Measurements from ENCODE around the gene INPP5F. TPM values are rescaled to one million over a fixed set of nuclear protein-coding genes. Genes with fewer than 3 reads are reported as not detected.
"Not testable (repeated sequence)": the region's sequence is repeated elsewhere in the genome, so short reads cannot be mapped to it uniquely, and the experiment has no call there.

INPP5F gene
- total RNA-seq, 1 experiment from 2014 or later = 145 TPM

DNA sequence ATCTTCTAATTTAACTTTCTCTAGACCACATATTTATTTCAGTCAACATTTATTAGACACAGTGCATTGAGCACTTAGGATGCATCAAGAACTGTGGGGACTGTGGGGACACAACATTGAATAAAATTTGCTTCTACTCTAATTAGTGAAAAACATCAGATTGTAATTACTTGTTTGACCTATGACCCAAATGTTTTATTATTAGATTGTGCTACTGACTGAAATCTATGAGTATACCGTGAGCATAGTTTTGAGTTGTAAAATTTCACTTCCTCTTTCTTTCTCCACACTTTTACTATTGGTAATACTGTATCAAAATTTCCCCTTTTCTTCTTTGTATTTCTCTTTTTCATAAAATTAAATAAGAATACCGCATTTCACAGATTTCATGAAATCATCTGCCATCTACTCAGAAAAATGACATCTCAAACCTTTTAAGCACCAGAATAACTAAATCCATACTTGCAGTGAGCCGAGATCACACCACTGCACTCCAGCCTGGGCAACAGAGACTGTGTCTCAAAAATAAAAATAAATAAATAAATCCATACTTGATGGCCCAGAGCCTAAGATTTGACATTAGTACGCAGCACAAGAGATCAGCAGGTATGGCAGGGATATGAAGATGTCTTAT lies 25.4 kb upstream of the INPP5F start:
- no peak for DNase-seq (ENCODE audit: low read depth, low spot score)
- in situ Hi-C loops (cut with HindIII; ENCODE audit: low pct_unique_long_range_greater_than_20kb, low sequenced_read_pairs) = no loop called here

DNA sequence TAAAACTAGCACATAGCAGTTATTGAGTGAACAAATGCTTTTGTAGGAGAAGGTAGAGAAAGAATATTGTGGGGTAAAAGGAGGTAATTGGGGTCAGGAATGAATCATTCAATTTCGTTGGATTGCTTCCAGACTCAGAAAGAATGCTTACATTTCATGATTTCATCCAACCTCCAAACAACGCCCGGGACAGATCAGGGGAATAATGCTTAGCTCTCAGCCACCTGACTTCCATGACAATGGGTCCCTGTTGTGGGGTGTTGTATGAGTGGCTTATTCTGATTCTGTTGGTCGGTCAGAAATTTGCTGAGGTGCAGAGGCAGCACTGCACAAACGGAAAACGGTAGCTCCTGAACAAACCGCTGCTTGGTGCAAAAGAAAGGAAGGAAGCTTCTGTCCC lies 24.0 kb upstream of the INPP5F start:
- DNase-seq (ENCODE audit: low read depth, low spot score) = peak; percentile 97

DNA sequence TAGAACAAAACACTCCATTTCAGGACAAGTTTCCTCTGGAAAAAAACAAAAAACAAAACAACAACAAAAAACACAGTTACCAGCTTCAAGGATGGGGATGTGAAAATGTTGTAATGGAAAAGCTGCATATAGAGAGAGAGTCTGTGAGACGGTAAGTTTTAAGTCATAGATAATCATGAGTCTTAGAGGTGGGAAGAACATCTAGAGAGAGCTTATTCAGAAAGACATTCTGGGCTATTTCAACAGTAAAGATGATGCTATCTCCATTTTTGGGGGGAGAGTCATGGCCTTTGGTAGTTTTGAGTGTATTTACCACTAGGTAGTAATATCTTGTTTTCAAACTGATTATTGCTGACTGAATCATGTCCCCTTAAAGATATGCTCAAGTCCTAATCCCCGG lies 23.3 kb upstream of the INPP5F start:
- DNase-seq (ENCODE audit: low read depth, low spot score) = no peak
- in situ Hi-C loops (cut with HindIII; ENCODE audit: low pct_unique_long_range_greater_than_20kb, low sequenced_read_pairs) = no loop called here

More for the DNA sequence above, 24.0 kb upstream of the INPP5F start:
- in situ Hi-C loops (cut with HindIII; ENCODE audit: low pct_unique_long_range_greater_than_20kb, low sequenced_read_pairs) = no loop called here

DNA sequence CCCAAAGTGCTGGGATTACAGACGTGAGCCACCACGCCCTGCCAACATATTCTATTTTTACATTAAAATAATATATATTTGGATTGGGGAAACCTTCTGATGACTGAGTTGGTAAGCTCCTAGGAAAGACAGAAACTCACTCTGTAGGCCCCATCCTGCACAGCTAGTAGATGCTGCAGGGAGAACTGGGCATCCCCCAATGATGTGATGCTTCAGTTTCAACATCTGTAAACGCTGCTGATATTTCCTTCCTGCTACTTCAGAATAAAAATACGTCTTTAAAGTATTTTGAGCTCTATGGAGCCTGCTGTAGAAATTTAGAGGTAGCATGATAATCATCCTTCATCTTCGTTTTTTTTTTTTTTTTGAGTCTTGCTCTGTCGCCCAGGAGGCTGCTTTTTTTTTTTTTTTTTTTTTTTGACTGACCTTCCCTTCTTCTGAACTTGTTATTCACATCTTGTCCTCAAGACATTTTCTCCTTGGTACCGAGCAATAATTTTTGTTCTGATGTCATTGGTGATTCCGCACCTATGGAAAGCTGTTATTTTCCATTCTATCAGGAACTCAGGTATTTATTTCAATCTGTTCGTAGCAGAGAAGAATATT lies 21.8 kb upstream of the INPP5F start:
- no peak for DNase-seq (ENCODE audit: low read depth, low spot score)
- in situ Hi-C loops (cut with HindIII; ENCODE audit: low pct_unique_long_range_greater_than_20kb, low sequenced_read_pairs) = no loop called here

DNA sequence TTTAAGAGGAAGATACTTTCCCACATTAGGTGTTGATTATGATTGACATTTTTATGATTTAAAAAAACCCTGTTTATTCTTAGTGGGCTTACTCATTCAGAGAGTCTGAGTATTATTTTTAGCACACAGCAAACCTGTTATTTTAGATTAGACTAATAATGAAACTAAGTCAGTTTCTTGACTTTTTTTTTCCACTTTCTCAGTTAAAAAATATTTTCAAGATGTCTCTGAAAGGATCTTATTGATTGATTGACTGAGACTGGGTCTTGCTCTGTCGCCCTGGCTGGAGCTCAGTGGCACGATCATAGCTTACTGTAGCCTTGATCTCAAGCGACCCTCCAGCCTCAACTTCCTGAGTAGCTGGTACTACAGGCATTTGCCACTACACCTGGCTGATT lies 20.4 kb upstream of the INPP5F start:
- in situ Hi-C loops (cut with HindIII; ENCODE audit: low pct_unique_long_range_greater_than_20kb, low sequenced_read_pairs) = no loop called here

DNA sequence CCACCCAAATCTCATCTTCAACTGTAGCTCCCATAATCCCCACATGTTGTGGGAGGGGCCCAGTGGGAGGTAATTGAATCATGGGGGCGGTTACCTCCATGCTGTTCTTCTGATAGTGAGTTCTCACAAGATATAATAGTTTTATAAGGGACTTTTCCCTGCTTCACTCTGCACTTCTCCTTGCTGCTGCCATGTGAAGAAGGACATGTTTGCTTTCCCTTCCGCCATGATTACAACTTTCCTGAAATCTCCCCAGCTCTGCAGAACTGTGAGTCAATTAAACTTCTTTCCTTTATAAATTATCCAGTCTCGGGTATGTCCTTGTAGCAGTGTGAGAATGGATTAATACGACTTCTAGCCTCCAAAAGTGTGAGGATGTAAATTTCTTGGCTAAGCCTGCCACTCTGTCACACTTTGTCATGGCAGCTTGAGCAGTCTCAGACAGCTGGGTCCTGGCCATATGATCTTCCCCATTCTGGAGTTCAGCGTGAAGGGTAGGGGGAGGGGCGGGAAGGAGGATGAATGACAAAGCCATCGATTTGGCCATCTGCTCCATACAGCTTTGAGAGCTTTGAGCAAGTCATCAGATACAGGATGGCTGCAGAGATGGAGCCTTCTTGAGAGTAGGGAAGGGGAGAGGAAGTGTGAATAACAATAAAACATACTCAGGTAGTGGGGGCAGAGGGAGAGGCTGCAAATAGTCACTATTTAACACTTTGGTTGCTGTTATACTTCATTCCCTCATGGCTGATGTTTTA lies 19.1 kb upstream of the INPP5F start:
- in situ Hi-C loops (cut with HindIII; ENCODE audit: low pct_unique_long_range_greater_than_20kb, low sequenced_read_pairs) = no loop called here
- DNase-seq (ENCODE audit: low read depth, low spot score) = no peak

More for the DNA sequence above, 20.4 kb upstream of the INPP5F start:
- DNase-seq (ENCODE audit: low read depth, low spot score) = no peak

DNA sequence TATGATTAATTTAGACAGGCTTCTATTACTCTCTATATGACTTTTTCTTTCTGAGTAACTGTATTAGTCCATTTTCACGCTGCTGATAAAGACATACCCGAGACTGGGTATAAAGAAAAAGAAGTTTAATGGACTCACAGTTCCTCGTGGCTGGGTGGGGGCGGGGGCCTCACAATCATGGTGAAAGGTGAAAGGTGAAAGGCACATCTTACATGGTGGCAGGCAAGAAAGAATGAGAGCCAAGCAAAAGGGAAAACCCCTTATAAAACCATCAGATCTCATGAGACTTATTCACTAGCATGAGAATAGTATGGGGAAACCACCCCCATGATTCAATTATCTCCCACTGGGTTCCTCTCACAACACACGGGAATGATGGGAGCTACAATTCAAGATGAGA lies 18.5 kb upstream of the INPP5F start:
- in situ Hi-C loops (cut with HindIII; ENCODE audit: low pct_unique_long_range_greater_than_20kb, low sequenced_read_pairs); DNase-seq (ENCODE audit: low read depth, low spot score): not testable (repeated sequence)

DNA sequence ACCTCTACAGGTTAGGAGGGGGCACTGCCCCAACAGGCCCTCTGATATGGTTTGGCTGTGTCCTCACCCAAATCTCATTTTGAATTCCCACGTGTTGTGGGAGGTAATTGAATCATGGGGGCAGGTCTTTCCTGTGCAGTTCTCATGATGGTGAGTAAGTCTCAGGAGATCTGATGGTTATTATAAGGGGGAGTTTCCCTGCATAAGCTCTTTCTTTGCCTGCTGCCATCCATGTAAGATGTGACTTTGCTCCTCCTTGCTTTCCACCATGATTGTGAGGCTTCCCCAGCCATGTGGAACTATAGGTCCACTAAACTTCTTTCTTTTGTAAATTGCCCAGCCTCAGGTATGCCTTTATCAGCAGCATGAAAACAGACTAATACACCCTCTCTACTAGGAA lies 14.9 kb upstream of the INPP5F start:
- in situ Hi-C loops (cut with HindIII; ENCODE audit: low pct_unique_long_range_greater_than_20kb, low sequenced_read_pairs); DNase-seq (ENCODE audit: low read depth, low spot score): not testable (repeated sequence)

DNA sequence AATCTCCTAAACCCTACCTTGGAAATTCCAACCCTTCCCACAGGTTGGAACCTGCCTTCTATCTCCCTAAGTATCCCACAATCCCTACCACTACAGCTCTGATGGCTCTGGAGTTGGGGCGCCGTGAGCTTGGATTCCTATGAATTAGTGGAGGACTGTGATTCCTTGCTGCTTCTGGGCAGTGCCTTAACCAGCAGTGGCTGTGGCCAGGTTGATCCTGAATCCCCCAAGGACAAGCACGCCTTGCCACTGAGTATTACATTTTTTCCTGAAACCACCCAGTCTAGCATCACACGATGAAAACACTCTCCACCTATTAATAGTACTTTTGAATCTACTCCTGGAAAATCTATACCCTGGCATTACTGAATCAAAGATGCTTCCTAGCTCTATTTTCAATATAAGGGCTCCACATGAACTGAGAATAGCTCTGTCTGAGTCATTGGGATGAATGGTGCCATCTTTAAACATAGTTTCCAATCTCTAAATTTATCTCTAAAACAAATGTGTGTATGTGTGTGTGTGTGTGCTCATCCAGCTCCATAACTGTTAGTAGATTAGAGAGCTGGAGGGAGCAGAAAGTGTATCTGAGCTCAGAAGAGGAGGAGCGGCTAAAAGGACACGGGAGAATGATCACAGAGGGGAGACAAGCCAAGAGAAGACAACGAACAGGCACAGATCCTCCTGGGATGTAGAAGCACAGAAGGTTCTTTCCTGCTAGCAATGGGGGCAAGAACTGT lies 11.9 kb upstream of the INPP5F start:
- in situ Hi-C loops (cut with HindIII; ENCODE audit: low pct_unique_long_range_greater_than_20kb, low sequenced_read_pairs) = no loop called here

DNA sequence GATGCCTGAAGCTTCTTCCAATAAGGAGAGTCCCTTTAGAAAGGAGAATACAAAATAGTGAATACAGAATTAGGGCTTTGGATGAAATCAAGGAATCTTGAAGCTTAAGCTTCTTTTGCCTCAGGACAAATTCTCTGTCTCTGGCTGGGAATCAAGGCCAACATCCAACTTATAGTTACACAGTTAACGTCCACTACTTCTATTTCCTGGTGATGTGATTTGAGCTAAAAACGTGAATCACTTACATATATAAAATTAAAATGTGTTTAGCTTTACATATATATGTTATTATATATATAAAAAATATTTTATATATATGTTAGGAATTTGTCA lies 11.4 kb upstream of the INPP5F start:
- no peak for DNase-seq (ENCODE audit: low read depth, low spot score)
- in situ Hi-C loops (cut with HindIII; ENCODE audit: low pct_unique_long_range_greater_than_20kb, low sequenced_read_pairs) = no loop called here

More for the DNA sequence above, 11.9 kb upstream of the INPP5F start:
- DNase-seq (ENCODE audit: low read depth, low spot score) = no peak

DNA sequence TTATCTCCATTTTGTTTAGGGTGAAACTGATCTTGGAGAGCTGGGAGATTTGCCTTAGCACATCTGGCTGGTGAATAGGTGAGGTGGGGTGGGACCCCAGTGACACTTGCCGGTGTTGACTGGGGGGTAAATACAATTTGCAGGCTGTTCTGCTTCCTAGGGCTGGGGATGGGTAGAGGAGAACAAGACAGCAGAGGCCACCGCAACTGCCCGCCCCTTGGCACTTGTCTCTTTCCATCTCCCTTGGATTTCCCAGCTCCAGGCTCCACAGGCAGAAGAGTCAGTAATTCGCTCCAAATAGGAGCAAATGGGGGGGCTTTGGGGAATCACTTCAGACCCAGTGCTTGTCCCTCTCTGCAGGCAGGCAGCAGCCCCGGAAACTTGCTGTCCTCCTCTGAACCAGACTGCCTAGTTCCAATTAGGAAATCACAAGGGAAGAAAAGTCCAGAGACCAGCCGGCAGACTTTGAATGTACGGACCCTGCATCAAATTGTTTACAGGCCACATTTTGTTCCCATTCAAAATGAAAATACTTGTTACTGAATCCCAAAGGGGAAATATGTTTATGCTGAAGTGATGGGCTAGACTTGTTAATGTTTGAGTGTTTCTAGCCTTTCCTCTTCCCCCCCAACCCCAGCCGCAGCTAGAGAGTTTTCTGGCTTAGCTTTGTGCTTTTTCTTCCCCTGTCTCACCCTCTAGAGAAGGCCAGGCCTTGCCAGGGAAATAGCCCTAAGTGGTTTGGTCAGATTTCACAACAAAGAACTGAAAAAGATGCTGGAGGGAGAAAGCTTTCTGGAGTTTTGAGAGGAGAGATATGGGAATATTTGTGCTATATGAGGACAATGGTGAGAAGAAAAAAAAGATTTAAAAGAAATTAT lies 10.0 kb upstream of the INPP5F start:
- DNase-seq (ENCODE audit: low read depth, low spot score) = no peak
- in situ Hi-C loops (cut with HindIII; ENCODE audit: low pct_unique_long_range_greater_than_20kb, low sequenced_read_pairs) = no loop called here

DNA sequence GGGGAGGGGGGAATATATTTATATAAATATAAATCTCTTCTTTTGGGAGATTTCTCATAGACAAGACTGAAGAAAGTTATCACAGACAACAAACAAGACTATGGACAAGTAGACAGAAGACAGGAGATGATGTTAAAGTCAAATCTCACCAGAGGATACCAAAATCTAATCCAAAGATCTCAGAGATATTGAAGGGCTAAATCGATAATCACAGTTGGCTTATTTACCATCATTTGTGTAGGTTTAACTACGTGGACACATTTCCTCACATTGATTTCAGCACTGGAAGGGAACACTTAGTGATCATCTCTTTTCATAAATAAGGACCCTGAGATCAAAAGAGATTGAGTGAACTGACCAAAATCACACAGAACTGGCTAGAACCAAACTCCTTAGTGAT lies 2.7 kb upstream of the INPP5F start:
- in situ Hi-C loops (cut with HindIII; ENCODE audit: low pct_unique_long_range_greater_than_20kb, low sequenced_read_pairs) = no loop called here
- no peak for DNase-seq (ENCODE audit: low read depth, low spot score)

DNA sequence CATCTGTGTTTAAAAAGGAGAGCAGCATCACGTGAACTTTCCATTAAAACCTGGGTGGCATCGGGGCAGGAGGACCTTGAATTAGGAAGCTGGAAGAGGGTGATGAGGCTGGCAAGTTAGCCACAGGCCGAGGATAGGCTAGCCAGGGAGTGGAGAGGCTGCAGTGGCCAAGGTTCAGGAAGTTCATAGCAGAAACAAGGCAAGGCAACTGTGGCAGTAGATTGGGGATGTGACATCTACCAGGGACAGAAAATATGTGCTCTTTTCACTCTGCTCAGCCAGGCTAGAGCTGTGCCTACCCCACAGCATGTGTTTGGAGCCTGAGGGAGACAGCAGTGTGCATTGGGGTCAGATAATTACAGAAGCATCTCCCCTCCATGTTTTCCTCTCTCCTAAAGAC lies 2.2 kb upstream of the INPP5F start:
- in situ Hi-C loops (cut with HindIII; ENCODE audit: low pct_unique_long_range_greater_than_20kb, low sequenced_read_pairs) = no loop called here
- peak; percentile 38 for DNase-seq (ENCODE audit: low read depth, low spot score)

DNA sequence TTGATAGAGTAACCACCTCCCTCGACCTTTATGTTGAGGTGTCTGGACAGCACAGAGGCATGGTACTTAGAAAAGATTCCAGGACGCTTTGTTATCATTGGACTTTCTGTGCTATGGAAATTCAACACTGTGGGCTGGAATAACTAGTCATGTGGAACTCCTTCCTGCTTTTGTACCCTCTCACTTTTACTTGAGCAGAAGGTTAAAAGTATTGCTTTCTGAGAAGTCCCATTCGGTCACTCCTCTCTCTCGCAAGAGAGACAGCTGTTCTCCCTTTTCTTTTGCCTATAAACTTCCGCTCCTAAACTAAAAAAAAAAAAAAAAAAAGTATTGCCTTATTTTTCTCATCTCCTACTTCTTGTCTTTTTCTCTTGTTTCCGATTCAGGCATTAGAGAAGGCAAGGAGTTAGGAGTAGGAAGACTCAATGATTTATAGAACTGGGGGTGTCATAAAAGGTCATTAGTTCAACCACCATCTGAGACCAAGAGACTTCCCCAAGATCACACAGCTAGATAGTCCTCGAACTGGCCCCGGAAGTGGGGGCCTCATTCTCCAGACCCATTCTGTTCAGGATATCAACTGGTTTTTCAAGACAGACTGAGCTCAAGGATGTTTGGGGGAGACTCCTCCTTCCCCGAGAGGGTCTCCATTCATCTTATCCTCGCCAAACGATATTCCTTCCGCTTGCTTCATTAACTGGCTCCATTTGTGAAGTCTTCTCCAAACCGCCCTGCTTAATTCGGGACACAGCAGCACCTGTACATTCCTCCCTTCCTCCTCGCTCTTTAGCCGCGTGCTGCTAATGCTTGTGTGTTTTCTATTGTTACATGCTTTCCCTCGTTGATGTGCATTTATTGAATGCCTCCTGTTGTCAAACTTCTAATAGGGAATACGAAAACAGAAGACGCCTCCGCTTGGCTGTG lies 995 bp upstream of the INPP5F start:
- DNase-seq (ENCODE audit: low read depth, low spot score) = peak; percentile 51
- in situ Hi-C loops (cut with HindIII; ENCODE audit: low pct_unique_long_range_greater_than_20kb, low sequenced_read_pairs) = no loop called here

DNA sequence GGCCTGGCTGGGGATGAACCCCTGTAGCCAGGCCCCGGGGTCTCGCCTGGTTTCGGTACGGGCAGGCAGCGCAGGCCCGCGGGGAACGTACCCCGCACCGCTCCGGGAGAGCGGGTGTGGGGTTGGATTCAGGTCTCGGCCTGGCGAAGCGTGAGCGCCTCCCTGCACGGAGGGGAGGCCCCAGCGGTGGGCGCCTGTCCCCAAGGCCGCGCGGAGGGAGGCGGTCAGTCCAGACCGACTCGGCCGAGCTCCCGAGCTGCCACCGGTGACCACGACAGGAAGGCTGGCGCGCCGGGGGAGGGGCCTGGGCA lies 378 bp upstream of the INPP5F start:
- DNase-seq (ENCODE audit: low read depth, low spot score) = no peak
- in situ Hi-C loops (cut with HindIII; ENCODE audit: low pct_unique_long_range_greater_than_20kb, low sequenced_read_pairs) = no loop called here

DNA sequence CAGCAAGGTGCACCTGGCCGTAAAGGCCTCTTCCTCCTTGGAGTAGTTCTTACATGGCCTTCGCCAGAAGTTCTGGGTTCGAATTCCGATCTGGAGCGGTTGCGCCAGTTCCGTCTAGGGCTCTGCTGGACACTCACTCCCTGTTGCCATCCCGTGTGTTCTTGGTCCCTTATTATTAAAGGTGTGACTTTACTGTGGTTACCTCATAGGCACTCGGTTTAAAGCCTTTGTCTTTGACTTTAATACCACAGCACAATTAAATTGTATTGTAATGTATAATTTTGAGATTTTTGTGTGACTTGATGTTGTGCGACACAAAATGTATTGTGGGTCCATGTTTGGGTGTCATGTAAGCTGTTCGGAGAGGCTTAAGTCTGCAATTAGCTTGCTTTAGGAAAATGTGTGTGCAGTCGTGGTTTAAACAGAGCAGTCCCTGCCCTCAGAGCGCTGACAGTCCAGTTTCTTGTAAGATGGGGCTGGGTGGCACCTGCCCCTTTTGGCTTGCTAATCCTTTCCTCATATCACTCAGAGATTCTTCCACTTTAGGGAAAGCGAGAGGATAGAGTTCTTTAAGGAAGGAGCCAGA lies 919 bp downstream of the INPP5F start:
- in situ Hi-C loops (cut with HindIII; ENCODE audit: low pct_unique_long_range_greater_than_20kb, low sequenced_read_pairs) = no loop called here
- DNase-seq (ENCODE audit: low read depth, low spot score) = peak; percentile 29

Data from SK-MEL-5 (cell line).